Measurements from ENCODE around the gene RREB1.

DNA sequence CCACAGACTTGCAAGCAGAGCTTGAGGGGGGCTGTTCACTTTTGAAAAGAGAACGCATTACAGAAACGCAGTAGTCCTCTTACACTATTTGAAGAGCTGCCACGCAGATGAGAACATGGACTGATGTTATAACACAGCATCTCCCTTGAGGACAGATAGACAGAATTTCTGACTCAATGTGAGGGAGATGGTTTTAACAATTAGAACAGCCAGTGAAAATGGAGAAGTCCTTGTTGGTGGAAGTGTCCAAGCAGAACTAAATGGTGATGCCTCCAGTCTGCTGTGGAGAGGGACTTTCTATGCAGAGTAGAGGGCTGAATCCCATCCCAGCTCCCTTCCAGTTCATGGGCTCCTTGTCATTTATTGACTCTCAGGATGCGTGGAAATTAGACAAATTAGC, 100.0 kb downstream of the RREB1 start:
- TF ChIP-seq, protein P1, sequence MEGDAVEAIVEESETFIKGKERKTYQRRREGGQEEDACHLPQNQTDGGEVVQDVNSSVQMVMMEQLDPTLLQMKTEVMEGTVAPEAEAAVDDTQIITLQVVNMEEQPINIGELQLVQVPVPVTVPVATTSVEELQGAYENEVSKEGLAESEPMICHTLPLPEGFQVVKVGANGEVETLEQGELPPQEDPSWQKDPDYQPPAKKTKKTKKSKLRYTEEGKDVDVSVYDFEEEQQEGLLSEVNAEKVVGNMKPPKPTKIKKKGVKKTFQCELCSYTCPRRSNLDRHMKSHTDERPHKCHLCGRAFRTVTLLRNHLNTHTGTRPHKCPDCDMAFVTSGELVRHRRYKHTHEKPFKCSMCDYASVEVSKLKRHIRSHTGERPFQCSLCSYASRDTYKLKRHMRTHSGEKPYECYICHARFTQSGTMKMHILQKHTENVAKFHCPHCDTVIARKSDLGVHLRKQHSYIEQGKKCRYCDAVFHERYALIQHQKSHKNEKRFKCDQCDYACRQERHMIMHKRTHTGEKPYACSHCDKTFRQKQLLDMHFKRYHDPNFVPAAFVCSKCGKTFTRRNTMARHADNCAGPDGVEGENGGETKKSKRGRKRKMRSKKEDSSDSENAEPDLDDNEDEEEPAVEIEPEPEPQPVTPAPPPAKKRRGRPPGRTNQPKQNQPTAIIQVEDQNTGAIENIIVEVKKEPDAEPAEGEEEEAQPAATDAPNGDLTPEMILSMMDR (IDR thresholded peaks at IDR 0.05; ENCODE audit: insufficient read depth, low read length, poor library complexity, severe bottlenecking) = no peak
- no peak for TF ChIP-seq EZH2phosphoT487 (conservative IDR thresholded peaks at IDR 0.05; ENCODE audit: low read length)
